H1 (cell line): Measurements from ENCODE around the gene PARP1. TPM values are rescaled to one million over a fixed set of nuclear protein-coding genes. Genes with fewer than 3 reads are reported as not detected.

Experiments used
- CEBPB ChIP-seq: IDR thresholded peaks from 2 replicates; pipeline ENCODE4 v1.6.1; 2012; ENCODE audit warnings: low read depth, low read length
- EGR1 ChIP-seq: IDR thresholded peaks from 2 replicates; pipeline ENCODE4 v1.6.1; 2011; ENCODE audit warnings: low read depth, low read length, borderline replicate concordance
- ZNF274 ChIP-seq: IDR thresholded peaks from 2 replicates; pipeline ENCODE4 v1.7.0; 2012; ENCODE audit warnings: low read length, borderline replicate concordance; ENCODE audit errors: extremely low read depth
- polyA plus RNA-seq, 7 experiments: library from polyadenylated mRNA; depleted of rRNA in 3 of 7; stranded (reverse) in 5 of 7; unstranded in 2 of 7; fragments of >200 nt in 5 of 7; fragments of 200-250 nt in 2 of 7; gene quantifications; 1 replicate in 5 of 7; 2 replicates in 1 of 7; 4 replicates in 1 of 7; pipeline versions ENCODE4 v1.2.1 to v1.2.3, GENCODE V29; 2011 to 2013; ENCODE audit warnings: missing spikeins in 2 of 7, mixed read lengths in 2 of 7
- total RNA-seq: library from RNA; stranded (reverse); fragmentation: NEBNext Ultra II Directional; extraction: Animal tissue kit (Norgen Biotek cat#: 25700); gene quantifications from 2 replicates; pipeline ENCODE4 v1.2.1, GENCODE V29; 2021

PARP1 gene
- total and polyA plus RNA-seq, 2 of the 8 experiments (the other 6 are each of a cell fraction or from before 2014, with no cell fraction given) = 416 to 441 TPM

GRCh38 chr1:226450688-226451087 is 42.8 kb upstream of the PARP1 start (continued):
- no peak for TF ChIP-seq ZNF274
- no peak for TF ChIP-seq CEBPB
- TF ChIP-seq EGR1 = no peak
